LNCaP clone FGC (cell line): Measurements from ENCODE around the gene LY86.

Experiments used
- DNase-seq: peaks from one replicate; pipeline ENCODE4 v3.0.0-alpha.2; 2011; ENCODE audit warnings: low read depth
- H3K4me3 ChIP-seq: 2 replicates; pipeline ENCODE4 v1.5.1; 2011; ENCODE audit warnings: mild to moderate bottlenecking, low read depth, low read length, control low read depth
- CTCF ChIP-seq: IDR thresholded peaks from 2 replicates; pipeline ENCODE4 v1.5.1; 2012; ENCODE audit warnings: mild to moderate bottlenecking; ENCODE audit not compliant: control insufficient read depth, insufficient read depth; ENCODE audit errors: extremely low read depth

The LY86 gene

GRCh38 chr6:6546318-6547109 is 42.0 kb upstream of the LY86 start:
- DNase-seq = no peak
- TF ChIP-seq CTCF = no peak
- H3K4me3 ChIP-seq = no peak overlapping the region

- no peak for DNase-seq
- peak; percentile 89 for TF ChIP-seq CTCF
- H3K4me3 ChIP-seq = no peak overlapping the region
Measured at GRCh38 chr6:6547110-6547879, 41.2 kb upstream of the LY86 start.

GRCh38 chr6:6556161-6556737 is 32.3 kb upstream of the LY86 start:
- no peak overlapping the region for H3K4me3 ChIP-seq
- no peak for TF ChIP-seq CTCF
- no peak for DNase-seq

- DNase-seq = peak; percentile 19
- H3K4me3 ChIP-seq = no peak overlapping the region
- TF ChIP-seq CTCF = peak; percentile 85
Measured at GRCh38 chr6:6556738-6557503, 31.6 kb upstream of the LY86 start.

GRCh38 chr6:6557504-6557839 is 31.0 kb upstream of the LY86 start:
- TF ChIP-seq CTCF = no peak
- no peak for DNase-seq
- no peak overlapping the region for H3K4me3 ChIP-seq

- no peak overlapping the region for H3K4me3 ChIP-seq
- DNase-seq = no peak
- no peak for TF ChIP-seq CTCF
Measured at GRCh38 chr6:6557886-6558285, 30.6 kb upstream of the LY86 start.
